HG03039 (cell line): ENCODE results near the gene ING1.
"Not testable (repeated sequence)": the region's sequence is repeated elsewhere in the genome, so short reads cannot be mapped to it uniquely, and the experiment has no call there.

Source experiments
- ATAC-seq: cut with Tn5 transposase; IDR thresholded peaks from one replicate; pipeline ENCODE4 v1.9.1; 2021; ENCODE audit warnings: mild to moderate bottlenecking, moderate library complexity; ENCODE audit not compliant: unreplicated experiment

Gene ING1

DNA sequence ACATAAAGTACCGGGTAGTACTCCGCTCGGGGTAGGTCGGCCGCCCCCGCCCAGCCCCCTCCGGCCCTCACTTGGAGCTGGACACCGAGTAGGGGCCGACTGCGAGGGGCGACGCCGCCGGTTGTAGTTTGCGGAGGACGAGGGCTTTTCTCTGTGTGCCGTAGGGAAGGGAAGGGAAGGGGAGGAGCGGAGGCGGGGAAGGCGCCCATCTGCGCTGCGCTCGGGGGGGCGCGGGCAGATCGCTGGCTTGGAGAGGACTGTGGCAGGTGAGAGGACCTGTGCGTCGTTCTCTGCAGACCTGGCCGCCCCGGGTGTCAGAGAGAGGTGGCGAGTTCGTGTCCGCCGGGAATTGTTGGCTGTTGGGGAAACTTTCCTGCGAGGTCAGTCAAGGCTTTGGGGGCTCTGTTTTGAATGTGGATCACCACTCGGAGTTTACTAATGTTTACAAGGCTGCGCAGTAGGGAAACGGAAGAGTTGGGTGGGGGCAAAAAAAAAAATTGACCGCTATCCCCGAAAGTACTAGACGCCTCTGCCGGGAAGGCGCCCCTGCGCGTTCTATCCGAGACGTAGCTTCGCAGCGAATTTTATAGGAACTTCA lies 1.4 kb downstream of the ING1 start:
- no peak for ATAC-seq

DNA sequence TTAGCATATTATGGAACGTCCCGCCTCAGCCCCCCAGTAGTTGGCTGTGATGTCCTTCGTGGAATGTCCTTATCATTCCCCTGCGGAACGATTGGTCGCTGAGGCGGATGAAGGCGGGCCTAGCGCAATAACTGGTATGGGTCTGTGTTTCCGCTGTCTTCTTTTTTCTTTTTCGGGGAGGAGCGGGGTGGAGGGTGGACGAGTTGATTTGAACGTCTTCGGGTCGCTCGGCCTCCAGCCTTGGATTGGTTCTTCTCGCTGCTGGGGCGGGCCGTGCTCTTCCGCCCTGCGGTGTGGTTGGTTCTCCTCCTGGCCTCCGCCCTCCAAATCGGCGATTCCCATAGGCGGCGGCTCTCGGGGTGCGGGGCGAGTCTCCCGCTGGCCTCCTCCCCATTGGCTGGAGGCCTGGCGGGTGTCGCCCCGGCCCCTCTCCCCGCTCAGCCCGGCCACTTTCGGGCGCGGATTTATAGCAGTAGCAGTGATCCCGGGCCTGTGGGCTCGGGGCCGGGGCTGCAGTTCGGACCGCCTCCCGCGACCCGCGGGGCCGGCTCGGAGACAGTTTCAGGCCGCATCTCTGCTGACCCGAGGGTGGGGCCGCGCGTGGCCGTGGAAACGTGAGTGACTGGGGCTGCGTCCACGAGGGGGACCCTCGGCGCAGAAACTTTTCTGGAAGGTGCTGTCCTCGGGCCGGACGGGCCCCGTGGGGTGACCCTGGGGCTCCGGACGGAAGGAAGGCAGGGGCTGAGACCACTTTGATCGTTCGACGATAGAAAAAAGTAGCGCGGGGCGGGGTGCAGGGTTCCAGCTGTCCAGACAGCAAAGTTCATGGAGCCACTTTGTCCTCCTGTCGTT lies 2.1 kb downstream of the ING1 start:
- peak; percentile 50 for ATAC-seq

DNA sequence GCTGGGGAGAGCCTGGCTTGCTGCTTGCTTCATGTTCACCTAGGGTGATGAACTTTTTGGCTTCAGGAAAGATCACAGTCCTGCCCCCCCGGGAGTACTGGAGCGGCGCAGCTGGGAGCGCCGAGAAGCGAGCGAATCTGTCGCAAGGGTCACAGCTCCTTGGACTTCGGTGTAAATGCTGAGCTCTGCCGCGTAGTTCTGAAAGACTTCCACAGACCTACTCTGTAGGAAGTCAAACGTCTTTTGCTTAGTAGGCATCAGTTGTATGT lies 2.7 kb downstream of the ING1 start:
- no peak for ATAC-seq

DNA sequence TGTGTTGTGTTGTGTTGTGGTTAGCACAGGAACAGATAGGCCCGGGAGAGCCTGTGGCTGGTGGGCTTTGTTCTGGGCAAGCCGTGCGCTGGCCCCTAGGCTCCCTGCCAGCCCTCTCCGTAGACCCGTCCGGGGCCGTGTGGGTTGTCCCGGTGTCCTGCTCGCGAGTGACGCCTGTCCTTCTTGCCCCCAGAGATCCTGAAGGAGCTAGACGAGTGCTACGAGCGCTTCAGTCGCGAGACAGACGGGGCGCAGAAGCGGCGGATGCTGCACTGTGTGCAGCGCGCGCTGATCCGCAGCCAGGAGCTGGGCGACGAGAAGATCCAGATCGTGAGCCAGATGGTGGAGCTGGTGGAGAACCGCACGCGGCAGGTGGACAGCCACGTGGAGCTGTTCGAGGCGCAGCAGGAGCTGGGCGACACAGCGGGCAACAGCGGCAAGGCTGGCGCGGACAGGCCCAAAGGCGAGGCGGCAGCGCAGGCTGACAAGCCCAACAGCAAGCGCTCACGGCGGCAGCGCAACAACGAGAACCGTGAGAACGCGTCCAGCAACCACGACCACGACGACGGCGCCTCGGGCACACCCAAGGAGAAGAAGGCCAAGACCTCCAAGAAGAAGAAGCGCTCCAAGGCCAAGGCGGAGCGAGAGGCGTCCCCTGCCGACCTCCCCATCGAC lies 5.7 kb downstream of the ING1 start:
- ATAC-seq: no peak

DNA sequence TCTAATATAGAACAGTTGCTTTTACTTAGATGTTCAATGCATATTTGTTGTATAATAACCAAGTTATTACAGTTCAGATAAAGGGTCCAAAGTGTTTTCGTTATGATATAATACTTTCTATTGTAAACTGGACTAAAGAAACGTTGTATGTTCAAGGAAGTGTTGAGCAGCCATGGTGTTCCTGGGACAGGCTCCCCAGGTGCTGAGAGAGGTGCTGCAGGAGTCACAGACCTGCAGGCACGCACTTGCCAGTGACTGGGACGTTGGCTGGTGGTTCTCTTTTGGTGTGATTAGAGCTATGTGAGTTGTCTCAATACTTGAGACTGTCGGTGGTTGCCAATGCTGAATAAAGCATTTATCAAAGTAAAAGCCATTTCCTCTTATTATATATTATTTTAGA lies 9.5 kb downstream of the ING1 start:
- ATAC-seq: no peak

DNA sequence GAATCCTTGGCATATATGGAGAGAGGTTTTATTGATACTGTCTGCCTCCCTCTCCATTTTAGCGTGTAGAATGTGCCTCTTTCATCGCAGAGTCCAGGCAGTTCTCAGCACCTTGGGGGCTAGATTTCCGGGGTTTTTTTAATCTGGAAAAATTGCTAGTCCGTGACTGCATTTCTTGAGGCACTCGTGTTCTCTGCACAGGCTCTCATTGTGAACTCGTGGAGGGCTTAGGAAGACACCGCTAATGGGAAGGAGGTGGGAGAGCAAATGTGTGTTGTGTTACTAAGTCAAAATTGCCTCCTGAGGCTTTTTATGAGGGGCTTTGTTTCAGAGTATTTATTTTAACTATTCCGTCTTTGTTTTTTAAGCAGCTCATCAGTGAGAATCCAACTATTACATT lies 10.1 kb downstream of the ING1 start:
- no peak for ATAC-seq

DNA sequence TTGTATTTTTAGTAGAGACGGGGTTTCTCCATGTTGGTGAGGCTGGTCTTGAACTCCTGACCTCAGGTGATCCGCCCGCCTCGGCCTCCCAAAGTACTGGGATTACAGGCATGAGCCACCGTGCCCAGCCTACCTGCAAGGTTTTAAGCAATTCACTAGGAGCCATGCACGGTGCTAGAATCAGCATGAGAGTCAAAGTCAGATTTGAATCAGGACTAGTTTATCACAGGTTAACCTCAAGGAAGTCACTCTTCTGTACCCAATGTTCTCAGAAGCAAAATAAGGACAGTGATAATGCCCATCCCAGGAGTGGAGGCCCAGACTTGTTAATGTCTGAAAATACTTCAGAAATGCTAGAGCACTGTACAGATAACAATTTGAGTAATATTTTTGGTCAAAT lies 12.7 kb downstream of the ING1 start:
- ATAC-seq: not testable (repeated sequence)

DNA sequence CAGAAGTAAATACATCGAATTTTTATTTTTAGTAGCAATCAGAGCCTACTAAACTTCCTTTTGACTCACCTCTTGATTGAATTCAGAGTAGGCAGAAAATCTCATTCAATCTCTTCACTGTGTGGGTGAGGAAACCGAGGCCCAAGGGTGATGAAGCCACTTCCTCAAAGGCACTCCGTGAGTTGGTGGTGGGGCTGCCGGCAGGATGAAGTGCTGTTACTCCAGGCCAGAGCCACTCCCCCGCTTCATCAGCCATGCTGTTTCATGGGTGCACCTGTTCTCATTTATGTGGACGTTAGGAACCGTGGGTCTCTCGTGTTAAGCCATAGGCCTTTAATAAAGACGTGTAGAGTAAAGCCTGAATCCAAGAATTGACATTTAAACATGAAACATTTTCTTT lies 13.2 kb downstream of the ING1 start:
- ATAC-seq: peak; percentile 68

DNA sequence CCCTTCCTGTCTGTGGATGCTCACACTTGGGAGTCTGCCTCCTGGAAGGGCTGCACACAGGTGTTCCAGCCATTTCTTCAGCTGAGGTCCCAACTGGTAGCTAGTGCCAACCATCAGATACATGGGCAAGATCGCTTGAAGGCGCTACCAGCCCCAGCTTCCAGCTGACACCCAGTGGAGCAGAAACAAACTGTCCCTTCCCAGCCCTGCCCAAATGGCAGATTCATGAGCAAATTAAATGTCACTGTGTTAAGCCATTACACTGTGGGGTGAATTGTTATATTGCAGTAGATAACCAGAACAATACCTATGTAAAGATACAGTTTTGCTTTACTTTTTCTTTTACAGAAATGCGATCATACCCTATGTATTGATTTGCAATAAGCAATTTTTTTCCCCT lies 17.6 kb downstream of the ING1 start:
- no peak for ATAC-seq

DNA sequence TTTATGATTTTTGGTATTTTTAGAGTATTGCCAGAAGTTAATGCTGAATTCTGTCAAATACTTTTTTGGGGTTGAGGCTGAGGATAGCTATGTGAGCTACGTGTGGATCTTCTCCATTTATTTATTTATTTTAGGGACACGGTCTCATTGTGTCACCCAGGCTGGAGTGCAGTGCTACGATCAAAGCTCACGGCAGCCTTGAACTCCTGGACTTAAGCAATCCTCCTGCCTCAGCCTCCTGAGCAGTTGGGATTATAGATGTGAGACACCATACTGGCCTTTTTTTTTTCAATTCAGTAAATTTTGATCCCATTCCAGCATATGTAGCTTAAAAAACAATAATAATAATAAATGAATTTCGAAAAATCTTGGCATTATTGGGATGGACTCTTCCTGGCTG lies 21.1 kb downstream of the ING1 start:
- no peak for ATAC-seq

DNA sequence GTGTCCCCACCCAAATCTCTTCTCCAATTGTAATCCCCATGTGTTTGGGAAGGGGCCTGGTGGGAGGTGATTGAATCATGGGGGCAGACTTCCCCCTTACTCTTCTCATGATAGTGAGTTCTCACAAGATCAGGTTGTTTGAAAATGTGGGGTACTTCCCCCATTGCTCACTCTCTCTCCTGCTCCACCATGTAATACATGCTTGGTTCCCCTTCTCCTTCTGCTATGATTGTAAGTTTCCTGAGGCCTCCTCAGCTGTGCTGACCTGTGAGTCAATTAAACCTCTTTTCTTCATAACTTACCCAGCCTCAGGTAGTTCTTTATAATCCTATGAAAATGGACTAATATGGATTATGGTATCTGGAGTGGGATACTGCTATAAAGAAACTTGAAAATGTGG lies 24.1 kb downstream of the ING1 start:
- ATAC-seq: no peak

DNA sequence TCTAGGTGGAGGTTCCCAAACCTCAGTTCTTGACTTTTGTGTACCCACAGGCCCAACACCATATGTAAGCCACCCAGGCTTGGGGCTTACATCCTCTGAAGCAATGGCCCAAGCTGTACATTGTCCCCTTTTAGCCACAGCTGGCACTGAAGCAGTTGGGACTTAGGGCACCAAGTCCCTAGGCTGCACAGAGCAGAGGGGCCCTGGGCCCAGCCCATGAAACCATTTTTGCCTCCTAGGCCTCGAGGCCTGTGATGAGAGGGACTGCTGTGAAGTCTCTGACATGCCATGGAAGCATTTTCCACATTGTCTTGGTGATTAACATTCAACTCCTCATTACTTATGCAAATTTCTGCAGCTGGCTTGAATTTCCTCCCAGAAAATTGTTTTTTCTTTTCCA lies 30.2 kb downstream of the ING1 start:
- ATAC-seq: no peak

DNA sequence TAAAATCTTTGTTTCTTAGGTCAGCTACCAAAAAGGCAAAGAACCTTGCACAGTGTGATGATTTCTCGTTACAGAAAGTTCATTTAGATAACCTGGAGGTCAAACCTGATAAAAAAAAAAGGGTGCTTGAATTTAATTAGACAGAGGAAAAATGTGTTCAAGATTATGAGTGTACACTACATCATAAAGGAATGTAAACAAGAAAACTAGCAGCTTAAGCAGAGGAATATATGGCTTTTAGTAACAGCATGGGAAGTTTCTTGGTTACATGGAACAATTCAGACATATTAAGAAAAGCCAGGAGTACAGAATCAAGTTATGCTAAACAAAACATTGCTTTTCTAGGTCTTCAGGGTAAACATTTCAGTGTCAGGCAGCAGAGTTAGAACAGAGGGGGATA lies 32.9 kb downstream of the ING1 start:
- ATAC-seq: no peak

DNA sequence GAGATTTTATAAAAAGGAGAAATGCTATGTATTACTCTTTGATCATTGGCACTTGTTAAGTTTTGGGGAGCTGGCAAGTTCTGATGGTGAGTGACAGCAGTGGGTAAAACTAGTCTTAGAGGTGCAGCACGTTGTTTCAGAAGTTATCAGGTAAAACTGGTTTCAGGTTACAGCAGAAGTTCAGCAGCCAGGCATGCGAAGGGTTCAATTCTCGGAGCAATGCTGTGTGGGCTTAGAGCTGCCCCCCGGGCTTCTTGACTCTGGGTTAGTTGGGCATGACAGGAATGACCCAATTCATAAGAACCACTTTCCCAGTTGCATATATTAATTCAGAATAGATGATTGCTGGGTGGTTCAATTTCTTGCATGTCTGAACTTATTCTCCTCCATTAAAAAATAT lies 34.8 kb downstream of the ING1 start:
- no peak for ATAC-seq

DNA sequence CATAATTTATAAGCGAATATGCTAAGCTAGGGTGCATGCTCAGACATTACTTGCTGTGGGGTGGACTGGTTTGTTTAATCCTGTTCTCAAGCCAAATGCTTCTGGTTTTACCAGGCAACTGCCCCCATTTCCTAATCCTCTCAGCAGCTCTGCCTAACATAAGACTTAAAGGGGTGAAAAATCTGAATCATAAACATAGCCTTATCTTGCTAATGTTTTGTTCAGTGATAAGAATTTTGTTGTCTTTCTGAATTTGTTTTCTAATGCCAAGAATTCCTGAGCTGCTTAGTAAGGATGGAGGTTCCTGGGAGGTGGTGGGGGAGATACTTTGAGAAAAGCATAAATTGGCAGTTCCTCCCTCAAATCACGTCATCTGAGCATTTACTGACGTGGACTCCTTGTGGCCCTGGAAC lies 42.7 kb downstream of the ING1 start:
- ATAC-seq: no peak

DNA sequence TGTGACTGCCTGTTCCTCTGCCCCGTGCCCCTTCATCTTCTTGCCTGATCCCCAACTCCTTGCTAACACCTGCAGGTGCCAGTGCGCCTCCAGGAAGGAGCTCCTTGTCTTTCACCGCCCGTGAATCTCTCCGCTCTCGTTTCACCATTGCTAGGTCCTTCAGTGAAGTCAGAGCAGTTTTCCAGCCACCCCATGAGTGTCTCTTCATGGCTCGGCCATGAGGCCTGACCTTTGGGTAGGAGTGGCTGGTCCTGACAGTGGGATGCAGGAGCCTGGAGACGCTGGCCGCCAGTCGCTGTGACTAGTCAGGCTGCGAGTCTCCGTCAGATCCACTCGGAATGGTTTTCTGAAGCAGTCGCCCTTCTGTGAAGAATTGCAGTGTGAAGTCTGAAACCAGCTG lies 43.8 kb downstream of the ING1 start:
- no peak for ATAC-seq

DNA sequence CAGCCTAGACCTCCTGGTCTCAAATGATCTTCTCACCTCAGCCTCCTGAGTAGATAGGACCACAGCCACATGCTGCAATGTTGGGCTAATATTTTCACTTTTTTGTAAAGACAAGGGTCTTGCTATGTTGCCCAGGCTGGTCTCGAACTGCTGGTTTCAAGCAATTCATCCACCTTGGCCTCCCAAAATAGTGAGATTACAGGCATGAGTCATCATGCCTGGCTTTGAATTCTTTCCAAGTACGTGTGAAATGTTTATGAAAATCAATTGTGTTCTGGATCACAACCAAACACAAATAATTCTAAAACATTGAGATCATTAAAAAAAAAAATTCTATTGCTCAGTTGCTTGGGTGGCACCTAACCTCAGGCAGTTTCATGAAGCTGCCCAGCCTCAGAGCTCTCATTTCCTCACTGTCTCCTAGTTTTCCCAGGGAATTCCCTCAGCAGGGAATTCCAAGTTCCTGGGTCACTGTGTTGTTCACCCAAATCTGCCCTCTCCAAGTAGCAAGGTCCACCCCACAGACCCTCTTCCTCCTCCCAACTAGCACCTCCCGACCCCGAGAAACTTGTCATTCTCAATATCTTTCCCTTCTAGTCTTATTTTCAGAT lies 44.8 kb downstream of the ING1 start:
- no peak for ATAC-seq

DNA sequence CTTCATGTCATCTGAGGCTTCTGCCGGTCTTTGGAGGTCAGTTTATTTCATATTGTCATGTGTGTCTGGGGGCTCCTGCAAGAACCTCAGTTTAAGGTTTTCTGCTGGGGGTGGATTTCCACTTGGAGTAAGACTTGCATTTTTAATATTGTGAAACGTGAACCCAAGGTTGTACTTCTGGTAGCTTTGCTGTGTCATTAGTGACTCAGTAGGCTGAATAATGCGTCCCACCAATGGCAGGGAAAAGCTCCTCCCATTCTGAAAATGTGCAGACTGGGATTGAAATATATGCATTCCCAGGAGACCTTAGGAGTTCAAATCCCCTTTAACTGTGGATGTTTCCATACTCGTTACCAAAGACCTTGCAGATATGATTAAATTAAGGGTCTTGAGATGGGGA lies 46.2 kb downstream of the ING1 start:
- ATAC-seq: no peak

DNA sequence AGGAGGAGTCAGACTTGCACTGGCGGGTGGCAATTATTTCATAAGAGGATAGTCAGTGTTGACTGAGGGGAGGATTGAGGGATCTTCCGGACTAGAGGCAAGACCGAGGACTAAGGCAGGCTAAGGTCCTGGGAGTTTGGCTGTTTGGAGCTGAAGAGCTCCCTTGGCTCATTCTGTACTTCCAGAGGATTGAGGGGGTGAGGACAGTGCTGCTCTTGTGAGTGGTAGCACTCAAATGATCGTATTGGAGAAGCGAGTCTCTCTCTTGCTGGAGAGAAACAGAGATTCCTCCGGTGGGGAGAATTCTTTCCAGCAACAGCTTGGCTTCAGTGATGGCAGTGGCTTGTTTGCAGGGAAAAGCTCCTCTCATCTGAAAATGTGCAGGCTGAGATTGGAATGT lies 47.1 kb downstream of the ING1 start:
- no peak for ATAC-seq

DNA sequence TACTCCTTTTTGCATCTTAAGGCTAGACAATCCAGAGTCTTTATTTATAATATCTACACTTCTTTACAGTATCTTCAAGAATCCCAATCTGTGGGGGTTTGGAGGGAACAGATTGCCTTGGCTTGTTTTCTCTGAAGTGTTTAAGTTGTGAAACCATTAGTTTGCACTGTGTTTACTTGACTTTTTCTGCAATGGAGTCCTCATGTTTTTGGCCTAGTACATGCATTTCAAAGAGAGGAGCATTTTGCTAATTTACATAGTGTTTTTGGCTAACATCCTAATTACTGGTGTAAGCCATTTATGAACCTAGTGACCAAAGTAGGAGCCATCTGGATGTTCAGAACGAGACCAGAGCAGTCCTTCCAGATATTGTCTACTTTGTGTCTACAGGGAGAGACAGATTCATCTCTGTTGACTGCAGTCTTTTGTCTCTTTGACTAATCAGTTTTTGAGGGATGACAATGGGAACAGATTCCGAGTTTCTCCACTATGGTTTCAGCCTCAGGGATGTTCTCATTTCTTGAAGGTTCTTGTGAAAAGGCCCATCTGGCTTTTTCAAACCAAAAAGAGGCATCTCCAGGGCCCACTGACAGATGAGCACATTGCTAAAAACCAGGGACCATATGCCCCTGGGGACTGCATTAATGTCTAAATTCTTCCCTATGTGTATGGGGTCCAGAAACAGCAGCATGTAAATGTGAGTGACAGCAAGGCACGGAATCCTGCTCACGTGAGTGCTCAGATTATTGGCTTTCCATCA lies 53.4 kb downstream of the ING1 start:
- ATAC-seq: no peak

DNA sequence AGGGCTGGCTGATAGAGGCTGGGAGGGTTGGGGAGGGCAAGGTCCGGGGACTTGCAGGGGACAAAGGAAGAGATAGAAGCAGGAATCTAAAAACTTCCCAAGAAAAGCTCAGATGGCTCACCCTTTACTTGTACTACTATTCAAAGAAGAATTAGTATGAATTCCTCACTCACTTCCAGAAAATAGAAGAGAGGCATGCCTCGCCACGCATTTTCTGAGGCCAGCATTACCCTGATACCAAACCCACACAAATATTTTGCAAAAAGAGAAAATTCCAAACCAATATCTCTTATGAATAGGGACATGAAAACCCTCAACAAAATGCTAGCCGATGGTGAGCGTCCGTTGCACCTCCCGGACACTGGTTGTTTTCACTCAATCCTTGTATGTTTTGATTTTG lies 54.0 kb downstream of the ING1 start:
- ATAC-seq: no peak
